ENCODE results near the gene COL17A1. TPM values are rescaled to one million over a fixed set of nuclear protein-coding genes. Genes with fewer than 3 reads are reported as not detected.

The COL17A1 gene
- total RNA-seq, 2 donors from 2014 or later = 115 to 249 TPM

DNA sequence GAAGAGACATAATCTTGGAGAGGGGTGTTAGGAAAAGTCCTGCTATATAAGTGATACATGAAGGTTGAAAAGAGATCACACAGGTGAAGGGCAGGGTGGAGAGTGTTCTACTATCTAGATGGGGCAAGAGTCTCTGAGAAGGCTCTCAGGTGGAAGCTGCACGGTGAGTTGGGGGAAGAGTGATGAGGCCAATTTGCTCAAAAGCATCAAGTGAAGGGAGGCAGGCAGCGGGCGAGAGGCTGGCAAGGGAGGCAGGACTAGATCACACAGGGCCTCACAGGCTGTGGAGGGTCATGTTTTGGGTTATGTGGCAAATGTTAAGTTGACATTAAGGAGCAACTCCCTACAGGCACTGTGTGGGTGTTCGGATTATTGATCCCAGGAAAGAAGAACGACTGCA lies 2.6 kb upstream of the COL17A1 start:
- Histone ChIP-seq H3K4me1 (no peaks in the 10 kb centered on the region), H3K9me3 (no peaks in the 10 kb centered on the region), H3K27me3 (no peaks in the 10 kb centered on the region), H3K9ac (ENCODE audit: low read depth in 2 of 2, low read length in 2 of 2) (no peak overlapping the region), H3K36me3 (no peaks in the 10 kb centered on the region), H3K4me3 (no peak overlapping the region), H3K27ac (no peak overlapping the region)
- intact Hi-C loops (cut with DNase I) = no loop called here
- TF ChIP-seq, protein P1, sequence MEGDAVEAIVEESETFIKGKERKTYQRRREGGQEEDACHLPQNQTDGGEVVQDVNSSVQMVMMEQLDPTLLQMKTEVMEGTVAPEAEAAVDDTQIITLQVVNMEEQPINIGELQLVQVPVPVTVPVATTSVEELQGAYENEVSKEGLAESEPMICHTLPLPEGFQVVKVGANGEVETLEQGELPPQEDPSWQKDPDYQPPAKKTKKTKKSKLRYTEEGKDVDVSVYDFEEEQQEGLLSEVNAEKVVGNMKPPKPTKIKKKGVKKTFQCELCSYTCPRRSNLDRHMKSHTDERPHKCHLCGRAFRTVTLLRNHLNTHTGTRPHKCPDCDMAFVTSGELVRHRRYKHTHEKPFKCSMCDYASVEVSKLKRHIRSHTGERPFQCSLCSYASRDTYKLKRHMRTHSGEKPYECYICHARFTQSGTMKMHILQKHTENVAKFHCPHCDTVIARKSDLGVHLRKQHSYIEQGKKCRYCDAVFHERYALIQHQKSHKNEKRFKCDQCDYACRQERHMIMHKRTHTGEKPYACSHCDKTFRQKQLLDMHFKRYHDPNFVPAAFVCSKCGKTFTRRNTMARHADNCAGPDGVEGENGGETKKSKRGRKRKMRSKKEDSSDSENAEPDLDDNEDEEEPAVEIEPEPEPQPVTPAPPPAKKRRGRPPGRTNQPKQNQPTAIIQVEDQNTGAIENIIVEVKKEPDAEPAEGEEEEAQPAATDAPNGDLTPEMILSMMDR (IDR thresholded peaks at IDR 0.05) = no peak
- no peak for DNase-seq

DNA sequence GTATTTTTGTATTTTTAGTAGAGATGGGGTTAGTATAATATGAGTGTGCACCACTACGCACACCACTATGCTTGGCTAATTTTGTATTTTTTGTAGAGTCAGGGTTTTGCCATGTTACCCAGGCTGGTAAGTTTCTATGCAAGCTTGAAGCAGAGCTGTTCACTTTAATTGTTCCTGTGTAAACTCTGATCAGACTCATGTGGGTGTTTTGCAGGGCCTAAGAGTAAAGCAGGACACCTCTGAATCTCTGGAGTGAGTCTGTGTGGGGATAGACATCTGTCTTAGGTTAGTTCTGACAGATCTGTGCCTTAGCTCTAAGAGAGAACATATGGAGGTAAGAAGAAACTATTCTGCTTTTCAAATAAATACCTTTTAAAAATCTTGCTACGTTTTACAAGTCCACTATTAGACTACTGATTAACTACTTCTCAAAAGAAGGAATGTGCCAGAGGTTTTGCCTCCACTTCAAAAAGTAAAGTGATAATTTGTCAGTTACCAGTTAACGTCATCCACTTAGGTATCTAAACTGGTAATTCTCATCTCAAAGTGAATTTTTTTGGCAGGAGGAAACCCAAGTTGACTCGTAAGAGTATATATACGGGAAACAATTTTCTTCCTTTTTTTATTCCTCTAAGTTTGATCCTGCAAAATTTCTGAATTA lies 1.1 kb downstream of the COL17A1 start:
- Histone ChIP-seq H3K36me3 (no peaks in the 10 kb centered on the region), H3K9me3 (no peaks in the 10 kb centered on the region), H3K27me3 (no peaks in the 10 kb centered on the region), H3K27ac (peak overlapping the region; percentile 64), H3K9ac (ENCODE audit: low read depth in 2 of 2, low read length in 2 of 2) (peak overlapping the region in 1 of 2 donors; percentile 58), H3K4me1 (no peaks in the 10 kb centered on the region), H3K4me3 (peak overlapping the region; percentile 4)
- TF ChIP-seq, protein P1 (IDR thresholded peaks at IDR 0.05) = no peak
- intact Hi-C loops (cut with DNase I) = no loop called here
- DNase-seq = no peak

DNA sequence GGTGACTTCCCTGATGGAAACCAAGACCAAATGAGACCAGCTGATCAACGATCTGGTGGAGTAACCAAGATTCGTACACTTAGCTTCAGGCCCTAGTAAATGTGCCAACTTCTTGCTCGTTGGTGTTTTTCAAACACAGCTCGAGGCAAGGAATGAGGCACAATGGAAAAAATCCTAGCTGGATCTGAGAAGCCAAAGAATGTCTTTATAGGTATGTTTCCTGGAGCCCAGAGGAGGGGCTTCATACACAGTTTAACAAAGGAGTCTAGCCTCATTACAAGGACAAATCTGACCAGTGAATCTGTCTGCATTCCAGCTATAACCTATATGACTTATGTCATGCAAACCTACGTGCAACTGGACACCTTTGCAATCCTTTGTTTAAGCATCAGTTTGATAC lies 3.7 kb downstream of the COL17A1 start:
- H3K4me3 ChIP-seq = no peak overlapping the region

DNA sequence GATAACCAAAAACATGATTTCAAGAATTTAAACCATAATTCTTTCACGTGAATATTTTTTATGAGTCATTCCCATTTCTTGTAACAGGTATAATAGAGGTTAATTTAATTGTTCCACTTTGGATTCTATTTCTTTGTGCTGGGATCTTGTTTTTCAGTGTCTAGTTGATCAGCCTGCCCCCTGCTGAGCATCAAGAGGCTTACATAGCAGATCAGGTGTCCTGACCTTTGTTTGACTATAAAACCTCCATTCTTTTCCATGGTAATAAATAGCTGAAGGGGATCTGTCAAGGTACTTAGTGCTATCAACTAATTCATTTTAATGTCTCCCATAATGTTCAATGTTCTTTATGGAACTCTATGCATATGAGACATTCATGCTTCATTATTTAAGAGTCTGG lies 4.9 kb downstream of the COL17A1 start:
- Histone ChIP-seq H3K27ac (no peak overlapping the region), H3K9me3 (no peaks in the 10 kb centered on the region), H3K4me3 (no peak overlapping the region), H3K9ac (ENCODE audit: low read depth in 2 of 2, low read length in 2 of 2) (no peak overlapping the region), H3K27me3 (no peaks in the 10 kb centered on the region), H3K36me3 (no peaks in the 10 kb centered on the region), H3K4me1 (no peaks in the 10 kb centered on the region)
- DNase-seq = no peak
- TF ChIP-seq, protein P1 (IDR thresholded peaks at IDR 0.05) = peak; percentile 46
- intact Hi-C loops (cut with DNase I) = no loop called here

More for the DNA sequence above, 3.7 kb downstream of the COL17A1 start:
- TF ChIP-seq, protein P1 (IDR thresholded peaks at IDR 0.05) = no peak
- Histone ChIP-seq H3K9me3 (no peaks in the 10 kb centered on the region), H3K9ac (ENCODE audit: low read depth in 2 of 2, low read length in 2 of 2) (no peak overlapping the region), H3K27ac (no peak overlapping the region), H3K27me3 (no peaks in the 10 kb centered on the region), H3K36me3 (no peaks in the 10 kb centered on the region), H3K4me1 (no peaks in the 10 kb centered on the region)
- DNase-seq = no peak
- intact Hi-C loops (cut with DNase I) = no loop called here

DNA sequence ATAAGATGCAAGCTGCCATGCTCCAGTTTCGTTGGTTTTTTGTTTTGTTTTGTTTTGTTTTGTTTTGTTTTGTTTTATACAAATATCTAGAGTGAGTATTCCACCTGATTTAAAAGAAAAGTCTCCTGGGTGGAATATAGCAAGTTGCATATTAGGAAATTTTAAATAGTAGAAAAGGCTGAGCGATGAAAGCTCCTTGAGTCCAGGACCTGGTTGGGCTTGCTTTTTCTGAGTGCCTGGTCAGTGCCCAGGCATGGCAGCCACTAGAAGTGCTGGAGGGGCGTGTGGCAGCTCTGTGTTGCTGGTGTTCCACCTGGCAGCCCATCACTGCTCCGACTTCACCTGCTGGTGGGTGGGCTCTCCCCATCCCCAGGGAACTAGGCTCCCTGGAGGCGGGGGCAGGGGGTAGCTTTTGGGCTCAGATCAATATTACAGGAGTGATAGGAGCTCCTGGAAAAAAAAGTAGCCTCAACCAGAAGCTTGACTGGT lies 8.0 kb downstream of the COL17A1 start:
- intact Hi-C loops (cut with DNase I) = no loop called here
- no peak overlapping the region for H3K27ac ChIP-seq
- no peaks in the 10 kb centered on the region for H3K27me3 ChIP-seq
- H3K4me1 ChIP-seq = no peaks in the 10 kb centered on the region
- DNase-seq = no peak
- H3K36me3 ChIP-seq = no peaks in the 10 kb centered on the region
- TF ChIP-seq, protein P1 (IDR thresholded peaks at IDR 0.05) = no peak
- H3K4me3 ChIP-seq = no peak overlapping the region
- no peaks in the 10 kb centered on the region for H3K9me3 ChIP-seq
- H3K9ac ChIP-seq (ENCODE audit: low read depth in 2 of 2, low read length in 2 of 2) = no peak overlapping the region

Data from colonic mucosa (tissue), 4 donors.